Measurements from ENCODE around the gene APCS. TPM values are rescaled to one million over a fixed set of nuclear protein-coding genes. Genes with fewer than 3 reads are reported as not detected.

Gene APCS
- total and polyA plus RNA-seq, 7 donors = not detected

- 67 to 69% (median 69%) methylated on average over 4 of the region's 4 CpGs for WGBS, 3 donors
- no peak for TF ChIP-seq CTCF (IDR thresholded peaks at IDR 0.05)
- intact Hi-C loops (cut with DNase I) = no loop called here
Observed at GRCh38 chr1:159598196-159598595, 10.6 kb downstream of the APCS start.

GRCh38 chr1:159600894-159601293 lies 13.3 kb downstream of the APCS start:
- Histone ChIP-seq H3K9me3 (no peaks in the 10 kb centered on the region), H3K4me1 (no peaks in the 10 kb centered on the region), H3K36me3 (ENCODE audit: insufficient read depth in 1 of 2, low read depth in 1 of 2) (no peaks in the 10 kb centered on the region), H3K4me3 (no peak overlapping the region), H3K27me3 (ENCODE audit: insufficient read depth in 3 of 3, low read length in 2 of 3) (no peaks in the 10 kb centered on the region), H3K27ac (no peak overlapping the region)
- ATAC-seq (no peak), DNase-seq (no peak)
- WGBS, 3 donors = 76 to 82% (median 82%) methylated on average over 3 of the region's 3 CpGs
- TF ChIP-seq CTCF (IDR thresholded peaks at IDR 0.05) = no peak
- intact Hi-C loops (cut with DNase I) = no loop called here

More at GRCh38 chr1:159598196-159598595, 10.6 kb downstream of the APCS start:
- DNase-seq (no peak), ATAC-seq (no peak)
- Histone ChIP-seq H3K36me3 (ENCODE audit: insufficient read depth in 1 of 2, low read depth in 1 of 2) (no peaks in the 10 kb centered on the region), H3K27me3 (ENCODE audit: insufficient read depth in 3 of 3, low read length in 2 of 3) (no peaks in the 10 kb centered on the region), H3K4me3 (no peak overlapping the region), H3K27ac (no peak overlapping the region), H3K4me1 (no peaks in the 10 kb centered on the region), H3K9me3 (no peaks in the 10 kb centered on the region)

- DNase-seq (no peak), ATAC-seq (no peak)
- no peak for TF ChIP-seq CTCF (IDR thresholded peaks at IDR 0.05)
- Histone ChIP-seq H3K4me3 (no peak overlapping the region), H3K36me3 (ENCODE audit: insufficient read depth in 1 of 2, low read depth in 1 of 2) (no peaks in the 10 kb centered on the region), H3K9me3 (no peaks in the 10 kb centered on the region), H3K4me1 (no peaks in the 10 kb centered on the region), H3K27ac (no peak overlapping the region), H3K27me3 (ENCODE audit: insufficient read depth in 3 of 3, low read length in 2 of 3) (no peaks in the 10 kb centered on the region)
- WGBS, 3 donors = 57 to 68% (median 62%) methylated on average over 5 of the region's 5 CpGs
- intact Hi-C loops (cut with DNase I) = no loop called here
Observed at GRCh38 chr1:159602501-159602999, 14.9 kb downstream of the APCS start.

- no peak for DNase-seq
- 67 to 80% (median 72%) methylated on average over 8 of the region's 8 CpGs for WGBS, 3 donors
- Histone ChIP-seq H3K36me3 (ENCODE audit: insufficient read depth in 1 of 2, low read depth in 1 of 2) (no peaks in the 10 kb centered on the region), H3K9me3 (no peaks in the 10 kb centered on the region), H3K27ac (no peak overlapping the region), H3K4me1 (no peaks in the 10 kb centered on the region), H3K4me3 (no peak overlapping the region), H3K27me3 (ENCODE audit: insufficient read depth in 3 of 3, low read length in 2 of 3) (no peaks in the 10 kb centered on the region)
- ATAC-seq = no peak
- intact Hi-C loops (cut with DNase I) = no loop called here
- TF ChIP-seq CTCF (IDR thresholded peaks at IDR 0.05) = no peak
Observed at GRCh38 chr1:159612211-159612885, 24.7 kb downstream of the APCS start.

GRCh38 chr1:159632922-159633321 lies 45.3 kb downstream of the APCS start:
- H3K27me3 ChIP-seq (ENCODE audit: insufficient read depth in 3 of 3, low read length in 2 of 3) = no peaks in the 10 kb centered on the region
- no peaks in the 10 kb centered on the region for H3K9me3 ChIP-seq
- DNase-seq (no peak), ATAC-seq (no peak)
- TF ChIP-seq CTCF (IDR thresholded peaks at IDR 0.05) = no peak
- H3K27ac ChIP-seq = no peak overlapping the region
- intact Hi-C loops (cut with DNase I) = no loop called here
- no peaks in the 10 kb centered on the region for H3K4me1 ChIP-seq
- no peak overlapping the region for H3K4me3 ChIP-seq
- no peaks in the 10 kb centered on the region for H3K36me3 ChIP-seq (ENCODE audit: insufficient read depth in 1 of 2, low read depth in 1 of 2)

All from psoas muscle (tissue), 8 donors.